Breast epithelium (tissue), 3 donors: Measurements from ENCODE around the gene KLHL22.

ENCODE experiments used
- CTCF ChIP-seq, 3 donors: fragments of 450-650 bp; IDR thresholded peaks; one replicate each; pipeline ENCODE4 v1.5.1; 2016 to 2017; ENCODE audit warnings: antibody characterized with exemption in 3 of 3, mild to moderate bottlenecking in 3 of 3, moderate library complexity in 3 of 3
- POLR2A ChIP-seq: fragments of 450-650 bp; IDR thresholded peaks from one replicate; pipeline ENCODE4 v1.6.1; 2016; ENCODE audit warnings: antibody characterized with exemption, mild to moderate bottlenecking, moderate library complexity
- POLR2AphosphoS5 ChIP-seq, 3 donors: sonication (generic); formaldehyde crosslinking; IDR thresholded peaks; one replicate each; pipeline ENCODE4 v1.6.1; 2017; ENCODE audit warnings: antibody characterized with exemption in 3 of 3

DNA sequence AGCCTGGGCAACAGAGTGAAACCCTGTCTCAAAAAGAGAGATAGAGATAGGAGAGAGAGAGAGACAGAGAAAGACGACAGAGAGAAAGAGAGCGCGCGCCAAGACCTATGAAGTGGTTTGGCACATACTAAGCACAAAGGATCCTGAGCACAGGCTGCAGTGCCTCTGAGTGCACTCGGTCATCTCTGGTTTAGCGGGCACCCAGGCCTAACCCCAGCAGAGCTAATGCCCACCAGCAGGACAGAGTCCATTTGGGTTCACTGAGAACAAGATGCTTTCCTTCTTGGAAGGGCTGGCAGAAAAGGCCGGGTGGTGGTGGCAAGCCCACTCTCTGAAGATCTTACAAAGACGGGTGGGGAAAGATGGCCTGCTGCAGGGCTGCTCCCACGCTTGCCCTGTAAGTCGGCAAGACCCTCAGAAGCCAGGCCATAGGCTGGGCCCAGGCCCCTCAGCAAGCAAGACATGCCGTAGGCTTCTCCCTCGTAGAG is 61.3 kb downstream of the KLHL22 start:
- no peak for TF ChIP-seq POLR2A
- no peak for TF ChIP-seq CTCF (IDR thresholded peaks at IDR 0.05)
- no peak for TF ChIP-seq POLR2AphosphoS5 (IDR thresholded peaks at IDR 0.05)
